ENCODE results near the gene ANO3.

GRCh38 chr11:26541870-26542269 lies 209.9 kb downstream of the ANO3 start:
- no peak for TF ChIP-seq GATA2 (IDR thresholded peaks at IDR 0.05; ENCODE audit: low read depth, low read length)
- TF ChIP-seq GATA3 (IDR thresholded peaks at IDR 0.05; ENCODE audit: low read depth, low read length): no peak
